Liver (tissue), 9 donors: ENCODE measurements around the gene EIF4E3. TPM values are rescaled to one million over a fixed set of nuclear protein-coding genes. Genes with fewer than 3 reads are reported as not detected.

Source experiments
- DNase-seq: peaks from one replicate; pipeline ENCODE4 v3.0.0-alpha.2; 2017; ENCODE audit warnings: low spot score
- H3K27ac ChIP-seq, 2 donors: one replicate each; pipeline ENCODE4 v1.7.0; 2013; ENCODE audit warnings: inconsistent platforms in 2 of 2, low read length in 2 of 2, control low read depth in 1 of 2, low read depth in 1 of 2, mild to moderate bottlenecking in 1 of 2
- H3K27me3 ChIP-seq, 4 donors: one replicate each; pipeline versions ENCODE4 v1.6.1 to v1.7.0; 2013; ENCODE audit warnings: low read length in 3 of 4, inconsistent platforms in 1 of 4, mild to moderate bottlenecking in 1 of 4, moderate library complexity in 1 of 4; ENCODE audit not compliant: control insufficient read depth in 4 of 4, insufficient read depth in 4 of 4
- H3K36me3 ChIP-seq, 4 donors: one replicate each; pipeline versions ENCODE4 v1.6.1 to v1.7.0; 2013; ENCODE audit warnings: low read length in 3 of 4, mild to moderate bottlenecking in 3 of 4, low read depth in 1 of 4, moderate library complexity in 1 of 4; ENCODE audit not compliant: control insufficient read depth in 4 of 4, insufficient read depth in 3 of 4
- H3K4me1 ChIP-seq, 4 donors: one replicate each; pipeline versions ENCODE4 v1.6.1 to v1.7.0; 2013; ENCODE audit warnings: low read length in 3 of 4, mild to moderate bottlenecking in 3 of 4, moderate library complexity in 1 of 4; ENCODE audit not compliant: control insufficient read depth in 4 of 4, insufficient read depth in 4 of 4
- H3K4me3 ChIP-seq, 3 donors: one replicate each; pipeline versions ENCODE4 v1.6.1 to v1.7.0; 2013; ENCODE audit warnings: low read length in 3 of 3, control low read depth in 1 of 3, low read depth in 1 of 3, mild to moderate bottlenecking in 1 of 3
- H3K9ac ChIP-seq, 2 donors: one replicate each; pipeline ENCODE4 v1.7.0; 2013; ENCODE audit warnings: low read length in 2 of 2, mild to moderate bottlenecking in 2 of 2, moderate library complexity in 2 of 2, control low read depth in 1 of 2, low read depth in 1 of 2
- H3K9me3 ChIP-seq, 4 donors: one replicate each; pipeline versions ENCODE4 v1.6.1 to v1.7.0; 2013; ENCODE audit warnings: low read length in 3 of 4; ENCODE audit not compliant: control insufficient read depth in 4 of 4
- ATF3 ChIP-seq: IDR thresholded peaks from 2 replicates; pipeline ENCODE4 v1.6.1; 2016; ENCODE audit warnings: antibody characterized with exemption
- EGR1 ChIP-seq, 2 donors: IDR thresholded peaks; 2 replicates each; pipeline ENCODE4 v1.6.1; 2016 to 2018; ENCODE audit warnings: antibody characterized with exemption in 2 of 2, low read depth in 2 of 2
- FOXA1 ChIP-seq: IDR thresholded peaks from 2 replicates; pipeline ENCODE4 v1.6.1; 2016; ENCODE audit warnings: antibody characterized with exemption
- FOXA2 ChIP-seq: IDR thresholded peaks from 2 replicates; pipeline ENCODE4 v1.6.1; 2016; ENCODE audit warnings: antibody characterized with exemption
- GABPA ChIP-seq, 2 donors: IDR thresholded peaks in 1 of 2; conservative IDR thresholded peaks in 1 of 2; 2 replicates each; pipeline ENCODE4 v1.6.1; 2016; ENCODE audit warnings: antibody characterized with exemption in 2 of 2, mild to moderate bottlenecking in 1 of 2, moderate library complexity in 1 of 2
- HNF4A ChIP-seq, 2 donors: conservative IDR thresholded peaks; 2 replicates each; pipeline ENCODE4 v1.6.1; 2016; ENCODE audit warnings: antibody characterized with exemption in 2 of 2, mild to moderate bottlenecking in 2 of 2
- HNF4G ChIP-seq: IDR thresholded peaks from 2 replicates; pipeline ENCODE4 v1.6.1; 2016; ENCODE audit warnings: antibody characterized with exemption
- JUND ChIP-seq, 2 donors: IDR thresholded peaks; 2 replicates each; pipeline ENCODE4 v1.6.1; 2016; ENCODE audit warnings: antibody characterized with exemption in 2 of 2
- MAX ChIP-seq: IDR thresholded peaks from 2 replicates; pipeline ENCODE4 v1.6.1; 2016; ENCODE audit warnings: antibody characterized with exemption
- RAD21 ChIP-seq, 2 donors: IDR thresholded peaks; 2 replicates each; pipeline ENCODE4 v1.6.1; 2016; ENCODE audit warnings: antibody characterized with exemption in 2 of 2, mild to moderate bottlenecking in 2 of 2
- REST ChIP-seq: IDR thresholded peaks from 2 replicates; pipeline ENCODE4 v1.6.1; 2016; ENCODE audit warnings: antibody characterized with exemption, mild to moderate bottlenecking
- RXRA ChIP-seq, 2 donors: IDR thresholded peaks; 2 replicates each; pipeline ENCODE4 v1.6.1; 2017 to 2018; ENCODE audit warnings: antibody characterized with exemption in 2 of 2, mild to moderate bottlenecking in 1 of 2
- SP1 ChIP-seq: IDR thresholded peaks from 2 replicates; pipeline ENCODE4 v1.6.1; 2018; ENCODE audit warnings: antibody characterized with exemption, mild to moderate bottlenecking
- TAF1 ChIP-seq: conservative IDR thresholded peaks from 2 replicates; pipeline ENCODE4 v1.6.1; 2016; ENCODE audit warnings: antibody characterized with exemption, mild to moderate bottlenecking
- YY1 ChIP-seq: IDR thresholded peaks from 2 replicates; pipeline ENCODE4 v1.6.1; 2016; ENCODE audit warnings: antibody characterized with exemption, mild to moderate bottlenecking
- ZBTB33 ChIP-seq: IDR thresholded peaks from 2 replicates; pipeline ENCODE4 v1.6.1; 2016; ENCODE audit warnings: antibody characterized with exemption
- WGBS: extraction: QIAGEN DNeasy Blood & Tissue Kit; methylation state at CpG from one replicate; pipeline ENCODE4 v1.1.7; 2013; 5-methylcytosine and 5-hydroxymethylcytosine counted together
- polyA plus RNA-seq, 2 donors: library from polyadenylated mRNA; stranded (reverse) in 1 of 2; unstranded in 1 of 2; fragments of 200-250 nt in 1 of 2; fragments of >200 nt in 1 of 2; fragmentation: Nextera tagmentation in 1 of 2; extraction: Ambion mirVana in 1 of 2; gene quantifications; one replicate each; pipeline versions ENCODE4 v1.2.1 to v1.2.3, GENCODE V29; 2013 to 2015
- total RNA-seq, 2 donors: library from RNA; depleted of rRNA; stranded (reverse); fragments of >200 nt; gene quantifications; one replicate each; pipeline ENCODE4 v1.2.3, GENCODE V29; 2014
- TF ChIP-seq, protein P1 (sequence below): fragments of 150-350 bp; IDR thresholded peaks from 2 replicates; pipeline ENCODE4 v1.5.1; 2017; ENCODE audit warnings: improper control_type of control experiment, low read depth, low read length; ENCODE audit not compliant: missing input control
- donor health status: healthy.
- donor health status: healthy.
- donor health status: healthy.
- donor health status: healthy.
- donor health status: healthy.

Gene EIF4E3
- total and polyA plus RNA-seq, 4 donors, result 1.1 to 4.0 (median 2.6) TPM

GRCh38 chr3:71722693-71723092, 2.5 kb downstream of the EIF4E3 start:
- no peak for DNase-seq
- Histone ChIP-seq H3K4me1 (peaks cover 0 to 23% (median 13%) of the 10 kb centered on the region in 4 donors), H3K9me3 (no peaks in the 10 kb centered on the region), H3K27ac (no peak overlapping the region), H3K27me3 (no peaks in the 10 kb centered on the region), H3K36me3 (no peaks in the 10 kb centered on the region), H3K4me3 (no peak overlapping the region), H3K9ac (no peak overlapping the region)
- no peak for TF ChIP-seq RAD21 (IDR thresholded peaks at IDR 0.05)
- no peak for TF ChIP-seq MAX
- no peak for TF ChIP-seq GABPA (IDR thresholded peaks at IDR 0.05 in 1 of 2, conservative IDR thresholded peaks at IDR 0.05 in 1 of 2)
- TF ChIP-seq RXRA (IDR thresholded peaks at IDR 0.05), result no peak
- TF ChIP-seq JUND (IDR thresholded peaks at IDR 0.05), result no peak
- TF ChIP-seq FOXA2, result no peak
- TF ChIP-seq HNF4G, result no peak
- no peak for TF ChIP-seq FOXA1
- no peak for TF ChIP-seq REST
- no peak for TF ChIP-seq SP1
- TF ChIP-seq ATF3, result no peak
- no peak for TF ChIP-seq HNF4A (conservative IDR thresholded peaks at IDR 0.05)
- TF ChIP-seq YY1, result no peak
- no peak for TF ChIP-seq TAF1
- no peak for TF ChIP-seq EGR1 (IDR thresholded peaks at IDR 0.05; ENCODE audit: low read depth in 2 of 2)
- no peak for TF ChIP-seq ZBTB33
- 91% methylated on average over 1 of the region's 1 CpG for WGBS

- H3K27me3 ChIP-seq, result no peaks in the 10 kb centered on the region
- no peak overlapping the region for H3K27ac ChIP-seq
- 79% methylated on average over 6 of the region's 6 CpGs for WGBS
- no peak overlapping the region for H3K9ac ChIP-seq
- no peak for DNase-seq
- no peaks in the 10 kb centered on the region for H3K36me3 ChIP-seq
- peaks cover 0 to 23% (median 13%) of the 10 kb centered on the region in 4 donors for H3K4me1 ChIP-seq
- H3K4me3 ChIP-seq, result no peak overlapping the region
- no peaks in the 10 kb centered on the region for H3K9me3 ChIP-seq
- TF ChIP-seq HNF4G, result no peak
- TF ChIP-seq TAF1, result no peak
- TF ChIP-seq RAD21 (IDR thresholded peaks at IDR 0.05), result no peak
- TF ChIP-seq FOXA2, result no peak
- no peak for TF ChIP-seq FOXA1
- no peak for TF ChIP-seq YY1
- no peak for TF ChIP-seq REST
- TF ChIP-seq, protein P1, sequence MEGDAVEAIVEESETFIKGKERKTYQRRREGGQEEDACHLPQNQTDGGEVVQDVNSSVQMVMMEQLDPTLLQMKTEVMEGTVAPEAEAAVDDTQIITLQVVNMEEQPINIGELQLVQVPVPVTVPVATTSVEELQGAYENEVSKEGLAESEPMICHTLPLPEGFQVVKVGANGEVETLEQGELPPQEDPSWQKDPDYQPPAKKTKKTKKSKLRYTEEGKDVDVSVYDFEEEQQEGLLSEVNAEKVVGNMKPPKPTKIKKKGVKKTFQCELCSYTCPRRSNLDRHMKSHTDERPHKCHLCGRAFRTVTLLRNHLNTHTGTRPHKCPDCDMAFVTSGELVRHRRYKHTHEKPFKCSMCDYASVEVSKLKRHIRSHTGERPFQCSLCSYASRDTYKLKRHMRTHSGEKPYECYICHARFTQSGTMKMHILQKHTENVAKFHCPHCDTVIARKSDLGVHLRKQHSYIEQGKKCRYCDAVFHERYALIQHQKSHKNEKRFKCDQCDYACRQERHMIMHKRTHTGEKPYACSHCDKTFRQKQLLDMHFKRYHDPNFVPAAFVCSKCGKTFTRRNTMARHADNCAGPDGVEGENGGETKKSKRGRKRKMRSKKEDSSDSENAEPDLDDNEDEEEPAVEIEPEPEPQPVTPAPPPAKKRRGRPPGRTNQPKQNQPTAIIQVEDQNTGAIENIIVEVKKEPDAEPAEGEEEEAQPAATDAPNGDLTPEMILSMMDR, result no peak
- TF ChIP-seq EGR1 (IDR thresholded peaks at IDR 0.05; ENCODE audit: low read depth in 2 of 2), result no peak
- no peak for TF ChIP-seq HNF4A (conservative IDR thresholded peaks at IDR 0.05)
- no peak for TF ChIP-seq ATF3
- TF ChIP-seq ZBTB33, result no peak
Measured at GRCh38 chr3:71721651-71722157, 3.5 kb downstream of the EIF4E3 start.
